Activated CD8-positive, alpha-beta T cell treated with anti-CD3 and anti-CD28 coated beads for 36 hours (primary cell): ENCODE results near the gene ANKRD18B. TPM values are rescaled to one million over a fixed set of nuclear protein-coding genes. Genes with fewer than 3 reads are reported as not detected.
A peak's percentile ranks its signal among the peaks of the same experiment; 100 is the strongest.
"Not testable (repeated sequence)": the region's sequence is repeated elsewhere in the genome, so short reads cannot be mapped to it uniquely, and the experiment has no call there.

ENCODE experiments used
- ATAC-seq: fragments of 200-7000 bp; cut with Tn5 transposase; one replicate; pipeline ENCODE4 v1.10.0; 2021; ENCODE audit warnings: mild to moderate bottlenecking, moderate library complexity
- CTCF ChIA-PET: fragments of 350-600 bp; sonication (Branson Sonifier 250); formaldehyde crosslinking; loops from one replicate; lab custom pipeline; 2021; ENCODE audit warnings: antibody characterized with exemption; lab: Charles Lee
- POLR2A ChIA-PET: fragments of 350-600 bp; sonication (Branson Sonifier 250); formaldehyde crosslinking; loops from one replicate; lab custom pipeline; 2021; ENCODE audit warnings: antibody characterized with exemption; lab: Charles Lee
- DNase-seq: peaks from one replicate; pipeline ENCODE4 v3.0.0-alpha.2; 2020
- H3K27ac Mint-ChIP-seq: one replicate; pipeline ENCODE4 v1.8.0; 2021; ENCODE audit warnings: mild to moderate bottlenecking, mixed read lengths
- H3K27me3 Mint-ChIP-seq: one replicate; pipeline ENCODE4 v1.8.0; 2021; ENCODE audit warnings: mixed read lengths
- H3K36me3 Mint-ChIP-seq: one replicate; pipeline ENCODE4 v1.8.0; 2021; ENCODE audit warnings: low read depth, mixed read lengths
- H3K4me1 Mint-ChIP-seq: one replicate; pipeline ENCODE4 v1.8.0; 2021; ENCODE audit warnings: low read depth, mixed read lengths
- H3K4me3 Mint-ChIP-seq: one replicate; pipeline ENCODE4 v1.8.0; 2021; ENCODE audit warnings: mild to moderate bottlenecking, moderate library complexity, mixed read lengths
- H3K9me3 Mint-ChIP-seq: one replicate; pipeline ENCODE4 v1.8.0; 2021; ENCODE audit warnings: mixed read lengths
- intact Hi-C: fragments of 100-400 bp; cut with micrococcal nuclease; formaldehyde crosslinking; loops from one replicate; pipeline ENCODE4 v1.10.0; 2022
- total RNA-seq, 2 experiments: library from RNA; stranded (reverse); gene quantifications; one replicate each; pipeline ENCODE4 v1.2.3, GENCODE V29; 2021
- TF ChIP-seq, protein P1 (sequence below): fragments of 200-600 bp; IDR thresholded peaks from one replicate; pipeline ENCODE4 v1.8.0; 2022; ENCODE audit warnings: antibody characterized with exemption, mild to moderate bottlenecking

Gene ANKRD18B
- total RNA-seq, result under 1 TPM in 1 of 2 experiments, not detected in 1; 0.56 TPM

DNA sequence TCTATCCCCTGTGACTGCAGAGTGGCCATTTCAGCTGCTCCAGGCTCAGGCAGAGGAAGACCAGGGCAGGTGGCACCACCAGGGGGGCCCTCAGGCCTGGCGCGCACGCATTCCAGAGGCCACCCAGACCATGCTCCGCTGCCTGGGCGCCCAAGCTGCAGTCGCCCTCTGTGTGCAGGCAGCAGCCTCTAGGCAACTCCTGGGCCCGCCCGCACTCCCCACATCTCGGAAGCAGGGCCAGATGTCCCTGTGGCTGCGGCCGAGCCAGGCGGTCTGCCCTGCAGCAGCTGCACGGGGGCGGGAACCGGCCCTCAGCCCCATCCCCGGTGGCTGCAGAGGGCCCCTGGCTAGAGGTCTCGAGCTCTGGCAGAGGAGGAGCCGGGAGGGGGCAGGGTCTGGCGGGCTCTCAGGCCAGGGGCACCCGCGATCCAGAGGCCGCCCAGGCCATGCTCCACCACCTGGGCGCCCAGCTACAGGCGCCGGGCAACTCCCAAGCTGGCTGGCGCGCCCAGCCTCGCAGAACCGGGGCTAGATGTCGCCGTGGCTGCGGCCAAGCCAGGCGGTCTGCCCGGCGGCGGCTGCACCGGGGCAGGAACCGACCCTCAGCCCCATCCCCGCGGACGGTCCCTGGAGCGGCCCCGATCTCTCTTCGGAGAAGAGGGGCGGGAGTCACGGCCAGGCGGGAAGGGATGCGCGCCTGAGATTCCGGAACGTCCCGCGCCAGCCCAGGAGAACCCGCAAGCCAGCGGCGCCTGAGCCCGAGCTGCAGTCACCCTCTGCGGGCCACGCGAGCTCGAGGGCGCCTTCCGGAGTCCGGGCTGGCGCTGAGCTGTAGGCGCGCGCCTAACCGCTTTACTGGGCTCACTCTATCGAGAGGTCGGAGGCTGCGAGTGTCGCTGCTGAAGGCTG, at the start of gene ANKRD18B:
ANKRD18B (plus strand) TSS at position 855 of the 909 bp plus-strand sequence. CDS start 239 bp downstream, outside the sequence.
- Mint-ChIP-seq H3K27ac (peak within 1 kb of the TSS; percentile 16), H3K4me3 (peak within 1 kb of the TSS; percentile 76), H3K27me3 (peaks cover 45% of the 10 kb centered on the region)
- DNase-seq (peak; percentile 67), ATAC-seq (peak; percentile 98)
- H3K4me1 Mint-ChIP-seq, H3K36me3 Mint-ChIP-seq, POLR2A ChIA-PET, H3K9me3 Mint-ChIP-seq, intact Hi-C loops: not testable (repeated sequence)
- CTCF ChIA-PET, result interaction anchor here (1.2 to 1.7 kb wide), 5 partner anchors 14 to 198 kb away, joined by 3 to 4 read pairs (median 3); no protein-coding TSS in a partner anchor

DNA sequence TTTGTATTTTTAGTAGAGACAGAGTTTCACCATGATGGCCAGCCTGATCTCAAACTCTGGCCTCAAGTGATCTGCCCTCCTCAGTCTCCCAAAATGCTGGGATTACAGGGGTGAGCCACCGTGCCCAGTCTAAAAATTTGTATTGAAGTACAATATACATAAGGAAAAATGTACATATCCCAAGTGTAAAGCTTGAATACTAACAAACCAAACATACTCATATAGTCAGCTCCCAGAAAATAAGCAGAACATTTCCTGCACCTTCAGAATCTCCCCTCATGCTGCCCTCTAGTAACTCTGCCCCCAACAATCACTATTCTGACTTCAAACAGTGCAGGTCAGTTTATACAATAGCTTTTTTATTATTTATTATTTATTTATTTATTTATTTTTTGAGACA, 48.7 kb upstream of the ANKRD18B start:
- TF ChIP-seq, protein P1, sequence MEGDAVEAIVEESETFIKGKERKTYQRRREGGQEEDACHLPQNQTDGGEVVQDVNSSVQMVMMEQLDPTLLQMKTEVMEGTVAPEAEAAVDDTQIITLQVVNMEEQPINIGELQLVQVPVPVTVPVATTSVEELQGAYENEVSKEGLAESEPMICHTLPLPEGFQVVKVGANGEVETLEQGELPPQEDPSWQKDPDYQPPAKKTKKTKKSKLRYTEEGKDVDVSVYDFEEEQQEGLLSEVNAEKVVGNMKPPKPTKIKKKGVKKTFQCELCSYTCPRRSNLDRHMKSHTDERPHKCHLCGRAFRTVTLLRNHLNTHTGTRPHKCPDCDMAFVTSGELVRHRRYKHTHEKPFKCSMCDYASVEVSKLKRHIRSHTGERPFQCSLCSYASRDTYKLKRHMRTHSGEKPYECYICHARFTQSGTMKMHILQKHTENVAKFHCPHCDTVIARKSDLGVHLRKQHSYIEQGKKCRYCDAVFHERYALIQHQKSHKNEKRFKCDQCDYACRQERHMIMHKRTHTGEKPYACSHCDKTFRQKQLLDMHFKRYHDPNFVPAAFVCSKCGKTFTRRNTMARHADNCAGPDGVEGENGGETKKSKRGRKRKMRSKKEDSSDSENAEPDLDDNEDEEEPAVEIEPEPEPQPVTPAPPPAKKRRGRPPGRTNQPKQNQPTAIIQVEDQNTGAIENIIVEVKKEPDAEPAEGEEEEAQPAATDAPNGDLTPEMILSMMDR, result no peak
- ATAC-seq (no peak), DNase-seq (no peak)
- Mint-ChIP-seq H3K9me3 (no peaks in the 10 kb centered on the region), H3K27me3 (no peaks in the 10 kb centered on the region), H3K4me3 (peak overlapping the region; percentile 16), H3K36me3 (peaks cover 23% of the 10 kb centered on the region), H3K27ac (no peak overlapping the region), H3K4me1 (peaks cover 21% of the 10 kb centered on the region)
- ChIA-PET POLR2A (interaction anchor here (5.2 kb wide), 1 partner anchor 14 kb away, joined by 52 read pairs; no protein-coding TSS in a partner anchor), CTCF (interaction anchor here (1.3 to 5.5 kb wide), 4 partner anchors 8 to 72 kb away, joined by 3 to 65 read pairs (median 14); partner anchors contain the start of gene AQP7)
- intact Hi-C loops, result no loop called here

DNA sequence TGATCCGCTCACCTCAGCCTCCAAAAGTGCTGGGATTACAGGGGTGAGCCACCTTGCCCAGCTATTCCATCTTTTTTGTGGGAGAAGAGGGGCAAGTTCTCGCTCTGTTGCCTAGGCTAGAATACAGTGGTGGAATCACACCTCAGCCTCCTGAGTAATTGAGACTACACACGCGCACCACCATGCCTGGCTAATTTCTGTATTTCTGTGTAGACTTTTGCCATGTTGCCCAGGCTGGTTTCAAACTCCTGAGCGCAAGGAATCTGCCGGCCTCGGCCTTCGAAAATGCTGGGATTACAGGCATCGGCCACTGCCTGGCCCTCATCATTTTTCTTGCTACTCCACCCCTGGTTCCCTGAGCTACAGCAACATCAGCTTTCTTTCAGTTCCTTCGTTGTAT, 47.5 kb upstream of the ANKRD18B start:
- no peaks in the 10 kb centered on the region for H3K27me3 Mint-ChIP-seq
- peaks cover 18% of the 10 kb centered on the region for H3K36me3 Mint-ChIP-seq
- intact Hi-C loops, result no loop called here
- ChIA-PET POLR2A (no interaction called here), CTCF (interaction anchor here (1.1 to 2.7 kb wide), 4 partner anchors 9 to 51 kb away, joined by 3 to 17 read pairs (median 4); no protein-coding TSS in a partner anchor)
- no peak overlapping the region for H3K4me3 Mint-ChIP-seq
- no peak for DNase-seq
- TF ChIP-seq, protein P1, result no peak
- no peak overlapping the region for H3K27ac Mint-ChIP-seq
- ATAC-seq, result no peak
- H3K4me1 Mint-ChIP-seq, result peaks cover 15% of the 10 kb centered on the region
- H3K9me3 Mint-ChIP-seq, result no peaks in the 10 kb centered on the region

DNA sequence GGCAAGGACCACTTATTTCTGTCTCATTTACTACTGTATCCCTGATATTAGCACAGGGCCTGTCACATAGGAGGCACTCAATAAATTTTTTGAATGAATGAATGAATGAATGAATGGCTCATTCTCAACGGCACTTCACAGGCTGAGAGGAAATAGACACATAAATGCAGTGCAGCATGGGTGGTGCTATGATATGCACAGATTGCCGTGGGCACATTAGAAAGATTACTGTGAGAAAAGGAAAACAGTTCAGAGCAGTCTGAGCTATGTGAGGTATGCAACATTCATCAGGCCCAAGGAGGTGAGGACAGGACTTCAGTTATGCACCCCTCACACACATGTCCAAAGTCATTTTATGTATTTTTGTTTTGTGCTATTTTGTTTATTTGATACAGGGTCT, 43.9 kb upstream of the ANKRD18B start:
- DNase-seq (no peak), ATAC-seq (no peak)
- Mint-ChIP-seq H3K4me1 (no peaks in the 10 kb centered on the region), H3K36me3 (no peaks in the 10 kb centered on the region), H3K9me3 (no peaks in the 10 kb centered on the region), H3K4me3 (no peak overlapping the region), H3K27ac (no peak overlapping the region), H3K27me3 (no peaks in the 10 kb centered on the region)
- intact Hi-C loops, result no loop called here
- ChIA-PET POLR2A (no interaction called here), CTCF (interaction anchor here (1.3 to 2.4 kb wide), 3 partner anchors 13 to 64 kb away, joined by 3 to 11 read pairs (median 5); no protein-coding TSS in a partner anchor)
- TF ChIP-seq, protein P1, result no peak

DNA sequence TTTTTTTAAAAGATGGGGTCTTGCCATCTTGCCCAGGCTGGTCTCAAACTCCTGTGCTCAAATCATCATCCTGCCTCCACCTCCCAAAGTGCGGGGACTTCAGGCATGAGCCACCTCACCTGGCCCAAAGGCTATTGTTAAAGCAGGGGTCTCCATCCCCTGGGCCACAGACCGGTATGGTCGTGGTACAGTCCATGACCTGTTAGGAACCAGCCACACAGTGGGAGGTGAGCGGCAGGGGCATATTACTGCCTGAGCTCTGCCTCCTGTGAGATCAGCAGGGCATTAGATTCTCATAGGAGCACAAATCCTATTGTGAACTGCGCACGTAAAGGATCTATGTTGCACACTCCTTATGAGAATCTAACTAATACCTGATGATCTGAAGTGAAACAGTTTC, 43.1 kb upstream of the ANKRD18B start:
- Mint-ChIP-seq H3K27ac (no peak overlapping the region), H3K36me3 (no peaks in the 10 kb centered on the region), H3K9me3 (no peaks in the 10 kb centered on the region), H3K27me3 (no peaks in the 10 kb centered on the region), H3K4me3 (no peak overlapping the region), H3K4me1 (no peaks in the 10 kb centered on the region)
- intact Hi-C loops, result no loop called here
- DNase-seq (no peak), ATAC-seq (no peak)
- POLR2A ChIA-PET, result no interaction called here
- CTCF ChIA-PET, result interaction anchor here (0.6 to 2.4 kb wide), 2 partner anchors 28 to 30 kb away, joined by 3 to 11 read pairs; no protein-coding TSS in a partner anchor
- TF ChIP-seq, protein P1, result no peak

DNA sequence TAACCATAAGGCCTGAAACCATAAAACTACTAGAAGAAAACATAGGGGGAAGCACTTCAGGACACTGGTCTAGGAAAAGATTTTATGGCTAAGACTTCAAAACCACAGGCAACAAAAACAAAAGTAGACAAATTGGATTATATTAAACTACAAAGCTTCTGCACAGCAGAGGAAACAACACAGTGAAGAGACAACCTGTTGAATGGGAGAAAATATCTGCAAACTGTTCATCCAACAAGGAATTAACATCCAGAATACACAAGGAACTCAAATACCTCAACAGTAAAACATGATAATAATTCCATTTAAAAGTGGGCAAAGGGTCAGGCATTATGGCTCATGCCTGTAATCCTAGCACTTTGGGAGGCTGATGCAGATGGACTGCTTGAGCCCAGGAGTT, 38.7 kb upstream of the ANKRD18B start:
- DNase-seq, H3K27ac Mint-ChIP-seq, intact Hi-C loops, CTCF ChIA-PET, H3K4me3 Mint-ChIP-seq, H3K9me3 Mint-ChIP-seq, ATAC-seq, H3K4me1 Mint-ChIP-seq, POLR2A ChIA-PET, H3K27me3 Mint-ChIP-seq, H3K36me3 Mint-ChIP-seq: not testable (repeated sequence)
